HCT116 (cell line): ENCODE results near the gene MUS81. TPM values are rescaled to one million over a fixed set of nuclear protein-coding genes. Genes with fewer than 3 reads are reported as not detected.

Experiments used
- ATAC-seq: fragments of 200-7000 bp; cut with Tn5 transposase; 2 replicates; pipeline ENCODE4 v1.9.1; 2020; ENCODE audit warnings: mild to moderate bottlenecking, moderate library complexity
- BruUV-seq: library from RNA; stranded (reverse); fragments of 400-500 nt; replicated peaks from 2 replicates; lab custom pipeline; 2021; lab: Mats Ljungman, UMichigan
- CTCF ChIA-PET: fragments of 300-600 bp; sonication (Branson Sonifier 250); formaldehyde crosslinking; loops from one replicate; lab custom pipeline; 2021; ENCODE audit warnings: antibody characterized with exemption; lab: Charles Lee
- POLR2A ChIA-PET: fragments of 300-600, 350-600 bp; sonication (Branson Sonifier 250); formaldehyde crosslinking; loops from one replicate; lab custom pipeline; 2021; ENCODE audit warnings: antibody characterized with exemption; lab: Charles Lee
- RAD21 ChIA-PET, 2 experiments: fragments of 300-600 bp; sonication (Branson Sonifier 250); formaldehyde crosslinking; loops; one replicate each; lab custom pipeline; 2023; ENCODE audit warnings: low total read pairs in 2 of 2; ENCODE audit not compliant: uncharacterized antibody in 2 of 2, unreplicated experiment in 2 of 2, low non-redundant PET in 1 of 2; lab: Charles Lee
- DNase-seq: peaks from one replicate; pipeline ENCODE4 v3.0.0-alpha.2; 2010; ENCODE audit warnings: low read depth, low spot score
- H2AFZ ChIP-seq: fragments of 200-600 bp; shearing (Covaris generic), sonication (generic); 2 replicates; pipeline ENCODE4 v1.6.1; 2017; ENCODE audit warnings: low read depth, mixed run types, mixed read lengths, antibody characterized with exemption, low read length; ENCODE audit not compliant: poor library complexity, severe bottlenecking
- H3K27ac ChIP-seq: 2 replicates; pipeline ENCODE4 v1.5.1; 2012; ENCODE audit warnings: low read depth, low read length
- H3K27me3 ChIP-seq: fragments of 200-600 bp; sonication (generic); 2 replicates; pipeline ENCODE4 v1.6.1; 2016; ENCODE audit warnings: mixed run types, low read length, mixed read lengths; ENCODE audit not compliant: insufficient read depth
- H3K36me3 ChIP-seq, 2 experiments: fragments of 200-500 bp in 1 of 2; fragments of 200-600 bp in 1 of 2; sonication (Bioruptor generic) in 1 of 2; sonication (generic) in 1 of 2; 2 replicates each; pipeline versions ENCODE4 v1.5.1 to v1.6.1; 2014 to 2016; ENCODE audit warnings: low read length in 2 of 2, inconsistent platforms in 1 of 2, mixed read lengths in 1 of 2, mixed run types in 1 of 2; ENCODE audit not compliant: insufficient read depth in 2 of 2, control insufficient read depth in 1 of 2
- H3K4me1 ChIP-seq, 2 experiments: fragments of 200-600 bp in 1 of 2; sonication (generic) in 1 of 2; 2 replicates each; pipeline versions ENCODE4 v1.5.1 to v1.6.1; 2012 to 2017; ENCODE audit warnings: low read length in 2 of 2, inconsistent platforms in 1 of 2, mild to moderate bottlenecking in 1 of 2, mixed read lengths in 1 of 2, mixed run types in 1 of 2, moderate library complexity in 1 of 2; ENCODE audit not compliant: insufficient read depth in 2 of 2, control insufficient read depth in 1 of 2
- H3K4me2 ChIP-seq: fragments of 200-600 bp; sonication (generic); 2 replicates; pipeline ENCODE4 v1.6.1; 2017; ENCODE audit warnings: mixed run types, low read length, mixed read lengths
- H3K4me3 ChIP-seq, 2 experiments: fragments of 200-600 bp in 1 of 2; sonication (generic) in 1 of 2; replicated peaks in 1 of 2; 2 replicates each; pipeline ENCODE4 v1.5.1; 2011 to 2016; ENCODE audit warnings: low read length in 2 of 2, control low read depth in 1 of 2, low read depth in 1 of 2, mild to moderate bottlenecking in 1 of 2, mixed read lengths in 1 of 2, mixed run types in 1 of 2
- H3K79me2 ChIP-seq: fragments of 200-600 bp; sonication (generic); 2 replicates; pipeline ENCODE4 v1.6.1; 2017; ENCODE audit warnings: mild to moderate bottlenecking, mixed run types, low read length, moderate library complexity, mixed read lengths; ENCODE audit not compliant: insufficient read depth
- H3K9ac ChIP-seq: fragments of 200-600 bp; sonication (generic); 2 replicates; pipeline ENCODE4 v1.6.1; 2016; ENCODE audit warnings: low read length, mixed read lengths
- H3K9me2 ChIP-seq: fragments of 200-600 bp; sonication (generic), shearing (Covaris generic); 2 replicates; pipeline ENCODE4 v1.6.1; 2017; ENCODE audit warnings: mixed run types, mild to moderate bottlenecking, moderate library complexity; ENCODE audit not compliant: insufficient read depth
- H3K9me3 ChIP-seq, 2 experiments: fragments of 200-500 bp in 1 of 2; fragments of 200-600 bp in 1 of 2; sonication (Bioruptor generic) in 1 of 2; sonication (generic) in 1 of 2; 2 replicates each; pipeline ENCODE4 v1.6.1; 2014 to 2017; ENCODE audit warnings: low read length in 2 of 2, mixed read lengths in 2 of 2, inconsistent platforms in 1 of 2, low read depth in 1 of 2, mild to moderate bottlenecking in 1 of 2, mixed run types in 1 of 2, moderate library complexity in 1 of 2; ENCODE audit not compliant: control insufficient read depth in 1 of 2, insufficient read depth in 1 of 2
- H4K20me1 ChIP-seq: fragments of 200-600 bp; sonication (generic), shearing (Covaris generic); 2 replicates; pipeline ENCODE4 v1.6.1; 2017; ENCODE audit warnings: mixed run types, mild to moderate bottlenecking, moderate library complexity; ENCODE audit not compliant: insufficient read depth
- CEBPB ChIP-seq: IDR thresholded peaks from 2 replicates; pipeline ENCODE4 v1.6.1; 2012; ENCODE audit warnings: low read depth
- CTCF ChIP-seq, 3 experiments: fragments of 200-600 bp in 1 of 3; sonication (generic) in 1 of 3; IDR thresholded peaks in 2 of 3; conservative IDR thresholded peaks in 1 of 3; 2 replicates each; pipeline ENCODE4 v1.5.1; 2012 to 2017; ENCODE audit warnings: low read depth in 2 of 3, low read length in 2 of 3, antibody characterized with exemption in 1 of 3, borderline replicate concordance in 1 of 3, control low read depth in 1 of 3, mild to moderate bottlenecking in 1 of 3, mixed read lengths in 1 of 3, mixed run types in 1 of 3, moderate library complexity in 1 of 3; ENCODE audit not compliant: insufficient read depth in 1 of 3
- ELF1 ChIP-seq: IDR thresholded peaks from 2 replicates; pipeline ENCODE4 v1.6.1; 2012; ENCODE audit warnings: low read depth, borderline replicate concordance
- EZH2phosphoT487 ChIP-seq: fragments of 200-600 bp; IDR thresholded peaks from 2 replicates; pipeline ENCODE4 v1.6.1; 2018; ENCODE audit warnings: antibody characterized with exemption, borderline replicate concordance
- JUND ChIP-seq: IDR thresholded peaks from 2 replicates; pipeline ENCODE4 v1.6.1; 2012
- POLR2A ChIP-seq: IDR thresholded peaks from 2 replicates; pipeline ENCODE4 v1.7.0; 2011; ENCODE audit warnings: borderline replicate concordance; ENCODE audit not compliant: insufficient read depth, insufficient read length; ENCODE audit errors: extremely low read depth
- POLR2AphosphoS5 ChIP-seq: IDR thresholded peaks from 2 replicates; pipeline ENCODE4 v1.6.1; 2011; ENCODE audit warnings: mild to moderate bottlenecking, low read depth, low read length, moderate library complexity
- RAD21 ChIP-seq: IDR thresholded peaks from 2 replicates; pipeline ENCODE4 v1.6.1; 2012; ENCODE audit warnings: low read depth, mild to moderate bottlenecking
- SIN3A ChIP-seq: IDR thresholded peaks from 2 replicates; pipeline ENCODE4 v1.6.1; 2012; ENCODE audit warnings: low read depth
- SP1 ChIP-seq: IDR thresholded peaks from 2 replicates; pipeline ENCODE4 v1.6.1; 2012; ENCODE audit warnings: low read depth
- SRF ChIP-seq: IDR thresholded peaks from 2 replicates; pipeline ENCODE4 v1.6.1; 2012; ENCODE audit warnings: low read depth
- TCF7L2 ChIP-seq: IDR thresholded peaks from 2 replicates; pipeline ENCODE4 v1.7.0; 2011; ENCODE audit warnings: borderline replicate concordance, inconsistent platforms; ENCODE audit not compliant: insufficient read depth, insufficient read length; ENCODE audit errors: extremely low read depth
- ZFX ChIP-seq: fragments of 450-650 bp; IDR thresholded peaks from 2 replicates; pipeline ENCODE4 v1.6.1; 2017
- ZNF274 ChIP-seq: fragments of 200-500 bp; sonication (Bioruptor generic); IDR thresholded peaks from 2 replicates; pipeline ENCODE4 v1.6.1; 2014; ENCODE audit warnings: mild to moderate bottlenecking, low read depth, low read length, inconsistent platforms
- intact Hi-C: fragments of 100-400 bp; cut with micrococcal nuclease; formaldehyde crosslinking; loops from 2 replicates; pipeline ENCODE4 v1.10.0; 2022
- total RNA-seq: library from RNA; stranded (reverse); gene quantifications from one replicate; pipeline ENCODE4 v1.2.1, GENCODE V29; 2021; ENCODE audit not compliant: unreplicated experiment
- TF ChIP-seq, protein P1 (sequence below): IDR thresholded peaks from 2 replicates; pipeline ENCODE4 v1.6.1; 2011; ENCODE audit warnings: mild to moderate bottlenecking, low read length, moderate library complexity; ENCODE audit not compliant: insufficient replicate concordance; ENCODE audit errors: extremely low read depth
- TF ChIP-seq, protein P2 (sequence below): IDR thresholded peaks from 2 replicates; pipeline ENCODE4 v1.6.1; 2012

Gene MUS81
- total RNA-seq, 1 experiment from 2014 or later, result 47.2 TPM

DNA sequence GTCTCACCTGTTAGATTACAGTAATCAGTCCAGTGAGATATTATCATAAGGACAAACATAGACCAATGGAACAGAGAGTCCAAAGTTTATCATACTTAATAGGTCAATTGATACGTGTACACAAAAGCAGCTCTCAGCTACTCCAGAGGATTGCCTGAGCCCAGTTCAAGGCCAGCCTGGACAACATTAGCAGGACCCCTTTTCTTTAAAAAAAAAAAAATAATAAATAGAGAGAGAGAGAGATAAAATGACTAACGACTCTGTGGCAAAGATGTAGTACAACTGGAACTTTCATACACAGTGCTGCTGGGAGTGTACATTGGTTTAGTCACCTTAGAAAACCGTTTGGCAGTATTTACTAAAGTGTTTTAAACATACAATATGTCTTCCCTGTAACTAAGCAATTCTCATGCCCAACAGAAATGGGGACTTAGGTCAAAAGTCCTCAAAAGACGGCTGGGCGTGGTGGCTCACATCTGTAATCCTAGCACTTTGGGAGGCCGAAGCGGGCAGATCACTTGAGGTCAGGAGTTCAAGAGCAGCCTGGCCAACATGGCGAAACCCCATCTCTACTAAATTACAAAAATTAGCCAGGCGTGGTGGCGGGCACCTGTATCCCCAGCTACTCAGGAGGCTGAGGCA lies 15.9 kb upstream of the MUS81 start:
- Histone ChIP-seq H3K4me1 (no peaks in the 10 kb centered on the region), H3K27ac (no peak overlapping the region), H2AFZ (no peak overlapping the region), H3K79me2 (no peaks in the 10 kb centered on the region), H3K4me2 (no peak overlapping the region), H3K27me3 (no peaks in the 10 kb centered on the region)
- DNase-seq, result no peak
- CTCF ChIA-PET, result interaction anchor here (1.3 to 1.5 kb wide), 2 partner anchors 16 to 65 kb away, joined by 5 to 6 read pairs; no protein-coding TSS in a partner anchor
- TF ChIP-seq CEBPB (no peak), ZFX (no peak)
- TF ChIP-seq, protein P1, sequence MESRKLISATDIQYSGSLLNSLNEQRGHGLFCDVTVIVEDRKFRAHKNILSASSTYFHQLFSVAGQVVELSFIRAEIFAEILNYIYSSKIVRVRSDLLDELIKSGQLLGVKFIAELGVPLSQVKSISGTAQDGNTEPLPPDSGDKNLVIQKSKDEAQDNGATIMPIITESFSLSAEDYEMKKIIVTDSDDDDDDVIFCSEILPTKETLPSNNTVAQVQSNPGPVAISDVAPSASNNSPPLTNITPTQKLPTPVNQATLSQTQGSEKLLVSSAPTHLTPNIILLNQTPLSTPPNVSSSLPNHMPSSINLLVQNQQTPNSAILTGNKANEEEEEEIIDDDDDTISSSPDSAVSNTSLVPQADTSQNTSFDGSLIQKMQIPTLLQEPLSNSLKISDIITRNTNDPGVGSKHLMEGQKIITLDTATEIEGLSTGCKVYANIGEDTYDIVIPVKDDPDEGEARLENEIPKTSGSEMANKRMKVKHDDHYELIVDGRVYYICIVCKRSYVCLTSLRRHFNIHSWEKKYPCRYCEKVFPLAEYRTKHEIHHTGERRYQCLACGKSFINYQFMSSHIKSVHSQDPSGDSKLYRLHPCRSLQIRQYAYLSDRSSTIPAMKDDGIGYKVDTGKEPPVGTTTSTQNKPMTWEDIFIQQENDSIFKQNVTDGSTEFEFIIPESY, result no peak
- TF ChIP-seq, all 23 proteins: peak for 0
- RAD21 ChIA-PET, result no interaction called here
- H3K9me3 ChIP-seq, result no peaks in the 10 kb centered on the region
- no peaks in the 10 kb centered on the region for H3K36me3 ChIP-seq
- POLR2A ChIA-PET, result no interaction called here
- H3K9ac ChIP-seq, result no peak overlapping the region
- no peaks in the 10 kb centered on the region for H3K9me2 ChIP-seq
- ATAC-seq, result no peak
- H4K20me1 ChIP-seq, result no peaks in the 10 kb centered on the region
- H3K4me3 ChIP-seq, result no peak overlapping the region
- intact Hi-C loops, result no loop called here
- BruUV-seq, result no TSS peak

DNA sequence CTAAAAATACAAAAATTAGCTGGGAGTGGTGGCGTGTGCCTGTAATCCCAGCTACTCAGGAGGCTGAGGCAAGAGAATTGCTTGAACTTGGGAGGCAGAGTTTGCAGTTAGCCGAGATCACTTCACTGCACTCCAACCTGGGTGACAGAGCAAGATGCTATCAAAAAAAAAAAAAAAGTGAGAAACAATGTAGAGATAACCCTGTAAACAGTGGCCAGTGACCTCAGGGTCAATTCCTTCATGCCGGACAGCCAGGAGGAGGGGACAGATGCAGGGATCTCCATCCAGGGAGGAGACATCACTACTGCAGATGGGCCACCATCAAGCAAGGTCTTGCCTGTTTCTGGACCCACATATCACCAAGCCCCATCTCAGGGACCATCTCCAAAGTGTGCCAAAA lies 12.5 kb upstream of the MUS81 start:
- peaks cover 2 to 16% of the 10 kb centered on the region in 2 experiments; a peak in 3 of 4 replicates for H3K36me3 ChIP-seq
- H3K4me1 ChIP-seq, result no peaks in the 10 kb centered on the region
- intact Hi-C loops, result no loop called here
- no peaks in the 10 kb centered on the region; a peak in 1 of 4 replicates for H3K9me3 ChIP-seq
- H3K27me3 ChIP-seq, result no peaks in the 10 kb centered on the region
- H4K20me1 ChIP-seq, result no peaks in the 10 kb centered on the region
- POLR2A ChIA-PET, result interaction anchor here (2.4 to 4.2 kb wide), 2 partner anchors 10 to 12 kb away, joined by 7 to 16 read pairs; partner anchors contain the start of genes CFL1 and MUS81
- ATAC-seq (no peak), DNase-seq (no peak)
- no peaks in the 10 kb centered on the region for H3K79me2 ChIP-seq
- no peak overlapping the region for H3K9ac ChIP-seq
- BruUV-seq, result no TSS peak
- H3K9me2 ChIP-seq, result no peaks in the 10 kb centered on the region
- RAD21 ChIA-PET, result no interaction called here
- no peak overlapping the region for H3K27ac ChIP-seq
- no peak overlapping the region for H3K4me3 ChIP-seq
- CTCF ChIA-PET, result interaction anchor here (0.7 to 1.1 kb wide), 2 partner anchors 12 to 197 kb away, joined by 3 to 6 read pairs; no protein-coding TSS in a partner anchor
- H3K4me2 ChIP-seq, result no peak overlapping the region
- no peak overlapping the region for H2AFZ ChIP-seq
- TF ChIP-seq CEBPB, result no peak
- TF ChIP-seq POLR2AphosphoS5, result no peak
- TF ChIP-seq JUND, result no peak
- no peak for TF ChIP-seq CTCF (IDR thresholded peaks at IDR 0.05 in 2 of 3, conservative IDR thresholded peaks at IDR 0.05 in 1 of 3; ENCODE audit: borderline replicate concordance in 1 of 3, insufficient read depth in 1 of 3, low read depth in 2 of 3, low read length in 2 of 3)
- no peak for TF ChIP-seq SIN3A
- TF ChIP-seq POLR2A, result no peak
- no peak for TF ChIP-seq ZFX
- TF ChIP-seq, protein P2, sequence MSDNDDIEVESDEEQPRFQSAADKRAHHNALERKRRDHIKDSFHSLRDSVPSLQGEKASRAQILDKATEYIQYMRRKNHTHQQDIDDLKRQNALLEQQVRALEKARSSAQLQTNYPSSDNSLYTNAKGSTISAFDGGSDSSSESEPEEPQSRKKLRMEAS, result no peak
- TF ChIP-seq TCF7L2, result no peak
- no peak for TF ChIP-seq RAD21
- no peak for TF ChIP-seq EZH2phosphoT487
- no peak for TF ChIP-seq SP1
- TF ChIP-seq ZNF274, result no peak
- no peak for TF ChIP-seq SRF
- no peak for TF ChIP-seq ELF1
